Large intestine (tissue), 3 donors: Measurements from ENCODE around the gene INPP4B. TPM values are rescaled to one million over a fixed set of nuclear protein-coding genes. Genes with fewer than 3 reads are reported as not detected.

Experiments used
- DNase-seq, 2 donors: peaks; one replicate each; pipeline versions ENCODE4 v3.0.0 to v3.0.0-alpha.2; 2013
- H3K27ac ChIP-seq: one replicate; pipeline ENCODE4 v1.5.1; 2013; ENCODE audit warnings: low read length
- H3K27me3 ChIP-seq: 2 replicates; pipeline ENCODE4 v1.6.1; 2013; ENCODE audit warnings: low read length; ENCODE audit not compliant: control insufficient read depth, insufficient read depth
- H3K36me3 ChIP-seq: 2 replicates; pipeline ENCODE4 v1.6.1; 2013; ENCODE audit warnings: low read length; ENCODE audit not compliant: control insufficient read depth, insufficient read depth
- H3K4me1 ChIP-seq: one replicate; pipeline ENCODE4 v1.6.1; 2013; ENCODE audit warnings: low read length; ENCODE audit not compliant: control insufficient read depth, insufficient read depth
- H3K4me3 ChIP-seq: one replicate; pipeline ENCODE4 v1.5.1; 2013; ENCODE audit warnings: low read length
- H3K9me3 ChIP-seq: one replicate; pipeline ENCODE4 v1.6.1; 2013; ENCODE audit warnings: mild to moderate bottlenecking, low read depth, low read length, moderate library complexity; ENCODE audit not compliant: control insufficient read depth
- WGBS: methylation state at CpG from one replicate; pipeline ENCODE4 v1.1.5; 2013; ENCODE audit warnings: low lambda C conversion rate; ENCODE audit not compliant: insufficient coverage; 5-methylcytosine and 5-hydroxymethylcytosine counted together
- polyA plus RNA-seq: library from polyadenylated mRNA; unstranded; fragments of 120-200 nt; gene quantifications from one replicate; pipeline ENCODE4 v1.2.1, GENCODE V29; 2013

The INPP4B gene
- polyA plus RNA-seq, 1 donor, result 6.6 TPM

GRCh38 chr4:142347241-142347640 lies 498.9 kb downstream of the INPP4B start:
- Histone ChIP-seq H3K4me1 (peaks cover 27% of the 10 kb centered on the region), H3K36me3 (no peaks in the 10 kb centered on the region), H3K9me3 (no peaks in the 10 kb centered on the region), H3K4me3 (no peak overlapping the region), H3K27me3 (no peaks in the 10 kb centered on the region), H3K27ac (peak overlapping the region; percentile 70)
- DNase-seq, result peak; percentile 61 to 88

- no peak for DNase-seq
- Histone ChIP-seq H3K27me3 (no peaks in the 10 kb centered on the region), H3K4me1 (peaks cover 23% of the 10 kb centered on the region), H3K9me3 (no peaks in the 10 kb centered on the region), H3K27ac (peak overlapping the region; percentile 70), H3K36me3 (no peaks in the 10 kb centered on the region), H3K4me3 (no peak overlapping the region)
- WGBS, result 83% methylated on average over 1 of the region's 2 CpGs
These were observed 500.2 kb downstream of the INPP4B start for GRCh38 chr4:142345924-142346323.

GRCh38 chr4:142341268-142341667 lies 504.8 kb downstream of the INPP4B start:
- DNase-seq, result no peak
- H3K36me3 ChIP-seq, result no peaks in the 10 kb centered on the region
- no peak overlapping the region for H3K4me3 ChIP-seq
- no peaks in the 10 kb centered on the region for H3K27me3 ChIP-seq
- WGBS, result 100% methylated on average over 1 of the region's 4 CpGs
- H3K4me1 ChIP-seq, result peaks cover 5% of the 10 kb centered on the region
- peaks cover 4% of the 10 kb centered on the region for H3K9me3 ChIP-seq
- no peak overlapping the region for H3K27ac ChIP-seq

GRCh38 chr4:142339053-142339452 lies 507.0 kb downstream of the INPP4B start:
- WGBS, result no CpG with 5 or more reads among the region's 1 CpG
- Histone ChIP-seq H3K9me3 (peaks cover 9% of the 10 kb centered on the region), H3K27me3 (no peaks in the 10 kb centered on the region), H3K4me1 (no peaks in the 10 kb centered on the region), H3K4me3 (no peak overlapping the region), H3K27ac (no peak overlapping the region), H3K36me3 (no peaks in the 10 kb centered on the region)
- no peak for DNase-seq

- no peaks in the 10 kb centered on the region for H3K27me3 ChIP-seq
- no peaks in the 10 kb centered on the region for H3K4me1 ChIP-seq
- no peak for DNase-seq
- H3K9me3 ChIP-seq, result peaks cover 9% of the 10 kb centered on the region
- H3K4me3 ChIP-seq, result no peak overlapping the region
- H3K36me3 ChIP-seq, result no peaks in the 10 kb centered on the region
- H3K27ac ChIP-seq, result no peak overlapping the region
- no CpG with 5 or more reads among the region's 12 CpGs for WGBS
These were observed 509.7 kb downstream of the INPP4B start for GRCh38 chr4:142336251-142336934.

GRCh38 chr4:142334931-142335330 lies 511.2 kb downstream of the INPP4B start:
- peaks cover 9% of the 10 kb centered on the region for H3K9me3 ChIP-seq
- H3K4me3 ChIP-seq, result no peak overlapping the region
- H3K27me3 ChIP-seq, result no peaks in the 10 kb centered on the region
- no peak overlapping the region for H3K27ac ChIP-seq
- H3K4me1 ChIP-seq, result no peaks in the 10 kb centered on the region
- no peak for DNase-seq
- no peaks in the 10 kb centered on the region for H3K36me3 ChIP-seq

GRCh38 chr4:142331646-142332045 lies 514.5 kb downstream of the INPP4B start:
- no peaks in the 10 kb centered on the region for H3K27me3 ChIP-seq
- WGBS, result no CpG with 5 or more reads among the region's 1 CpG
- peaks cover 9% of the 10 kb centered on the region for H3K9me3 ChIP-seq
- no peaks in the 10 kb centered on the region for H3K4me1 ChIP-seq
- DNase-seq, result no peak
- H3K4me3 ChIP-seq, result no peak overlapping the region
- no peaks in the 10 kb centered on the region for H3K36me3 ChIP-seq
- H3K27ac ChIP-seq, result no peak overlapping the region

GRCh38 chr4:142331132-142331531 lies 515.0 kb downstream of the INPP4B start:
- no peaks in the 10 kb centered on the region for H3K27me3 ChIP-seq
- DNase-seq, result no peak
- peaks cover 4% of the 10 kb centered on the region for H3K9me3 ChIP-seq
- no peak overlapping the region for H3K27ac ChIP-seq
- no peaks in the 10 kb centered on the region for H3K4me1 ChIP-seq
- no peaks in the 10 kb centered on the region for H3K36me3 ChIP-seq
- 100% methylated on average over 1 of the region's 4 CpGs for WGBS
- no peak overlapping the region for H3K4me3 ChIP-seq

GRCh38 chr4:142330311-142330710 lies 515.8 kb downstream of the INPP4B start:
- WGBS, result 100% methylated on average over 3 of the region's 5 CpGs
- Histone ChIP-seq H3K4me1 (no peaks in the 10 kb centered on the region), H3K9me3 (no peaks in the 10 kb centered on the region), H3K27ac (no peak overlapping the region), H3K36me3 (no peaks in the 10 kb centered on the region), H3K27me3 (no peaks in the 10 kb centered on the region), H3K4me3 (no peak overlapping the region)
- DNase-seq, result no peak

- DNase-seq, result no peak
- WGBS, result 88% methylated on average over 1 of the region's 1 CpG
- no peaks in the 10 kb centered on the region for H3K9me3 ChIP-seq
- H3K4me3 ChIP-seq, result no peak overlapping the region
- H3K27ac ChIP-seq, result no peak overlapping the region
- H3K27me3 ChIP-seq, result no peaks in the 10 kb centered on the region
- H3K4me1 ChIP-seq, result no peaks in the 10 kb centered on the region
- no peaks in the 10 kb centered on the region for H3K36me3 ChIP-seq
These were observed 516.8 kb downstream of the INPP4B start for GRCh38 chr4:142329313-142329712.

- no peaks in the 10 kb centered on the region for H3K9me3 ChIP-seq
- H3K27ac ChIP-seq, result no peak overlapping the region
- H3K27me3 ChIP-seq, result no peaks in the 10 kb centered on the region
- WGBS, result no CpG with 5 or more reads among the region's 4 CpGs
- H3K4me3 ChIP-seq, result no peak overlapping the region
- no peaks in the 10 kb centered on the region for H3K4me1 ChIP-seq
- no peaks in the 10 kb centered on the region for H3K36me3 ChIP-seq
- no peak for DNase-seq
These were observed 519.9 kb downstream of the INPP4B start for GRCh38 chr4:142326181-142326580.
